Astrocyte (in vitro differentiated cells and primary cell): Measurements from ENCODE around the gene TRIM44. TPM values are rescaled to one million over a fixed set of nuclear protein-coding genes. Genes with fewer than 3 reads are reported as not detected.

Source experiments
- DNase-seq: peaks from one replicate; pipeline ENCODE4 v3.0.0-alpha.2; 2010; ENCODE audit warnings: low read depth
- FAIRE-seq: peaks from 2 replicates; lab custom pipeline; 2011; peaks lifted over from hg19 to GRCh38; lab: Jason Lieb, UNC
- H2AFZ ChIP-seq: 2 replicates; pipeline ENCODE4 v1.6.0; 2012; ENCODE audit warnings: low read depth, low read length, inconsistent platforms
- H3K27ac ChIP-seq: 2 replicates; pipeline ENCODE4 v1.5.1; 2011; ENCODE audit warnings: low read depth, low read length, inconsistent platforms
- H3K27me3 ChIP-seq: 2 replicates; pipeline ENCODE4 v1.6.0; 2011; ENCODE audit warnings: low read length, inconsistent platforms; ENCODE audit not compliant: insufficient read depth
- H3K36me3 ChIP-seq: 2 replicates; pipeline ENCODE4 v1.5.1; 2011; ENCODE audit warnings: low read length, inconsistent platforms; ENCODE audit not compliant: insufficient read depth
- H3K4me1 ChIP-seq: 2 replicates; pipeline ENCODE4 v1.5.1; 2011; ENCODE audit warnings: low read length, inconsistent platforms; ENCODE audit not compliant: insufficient read depth
- H3K4me2 ChIP-seq: 2 replicates; pipeline ENCODE4 v1.6.0; 2012; ENCODE audit warnings: low read length, inconsistent platforms
- H3K4me3 ChIP-seq: 2 replicates; pipeline ENCODE4 v1.5.1; 2011; ENCODE audit warnings: low read depth, mild to moderate bottlenecking, low read length, inconsistent platforms; ENCODE audit not compliant: insufficient read depth
- H3K79me2 ChIP-seq: 2 replicates; pipeline ENCODE4 v1.6.0; 2012; ENCODE audit warnings: mild to moderate bottlenecking, low read length, inconsistent platforms; ENCODE audit not compliant: insufficient read depth
- H3K9ac ChIP-seq: 2 replicates; pipeline ENCODE4 v1.6.0; 2012; ENCODE audit warnings: mild to moderate bottlenecking, low read length, inconsistent platforms
- H3K9me3 ChIP-seq: 2 replicates; pipeline ENCODE4 v1.5.1; 2012; ENCODE audit warnings: low read depth, mild to moderate bottlenecking, low read length, inconsistent platforms; ENCODE audit not compliant: insufficient read depth
- H4K20me1 ChIP-seq: 2 replicates; pipeline ENCODE4 v1.6.0; 2012; ENCODE audit warnings: low read length, inconsistent platforms; ENCODE audit not compliant: insufficient read depth
- H3K27ac Mint-ChIP-seq: one replicate; pipeline ENCODE4 v1.8.0; 2021; ENCODE audit warnings: mild to moderate bottlenecking, mixed read lengths; ENCODE audit not compliant: unreplicated experiment
- H3K27me3 Mint-ChIP-seq: one replicate; pipeline ENCODE4 v1.8.0; 2021; ENCODE audit warnings: low read depth, mixed read lengths; ENCODE audit not compliant: unreplicated experiment
- H3K36me3 Mint-ChIP-seq: one replicate; pipeline ENCODE4 v1.8.0; 2021; ENCODE audit warnings: low read depth, mixed read lengths; ENCODE audit not compliant: unreplicated experiment
- H3K4me1 Mint-ChIP-seq: one replicate; pipeline ENCODE4 v1.8.0; 2021; ENCODE audit warnings: low read depth, mixed read lengths; ENCODE audit not compliant: unreplicated experiment
- H3K4me3 Mint-ChIP-seq: one replicate; pipeline ENCODE4 v1.8.0; 2021; ENCODE audit warnings: mild to moderate bottlenecking, moderate library complexity, mixed read lengths; ENCODE audit not compliant: unreplicated experiment
- H3K9me3 Mint-ChIP-seq: one replicate; pipeline ENCODE4 v1.8.0; 2021; ENCODE audit warnings: mild to moderate bottlenecking, mixed read lengths; ENCODE audit not compliant: unreplicated experiment
- EZH2 ChIP-seq: IDR thresholded peaks from 2 replicates; pipeline ENCODE4 v1.6.1; 2012; ENCODE audit warnings: mild to moderate bottlenecking, low read length, inconsistent platforms; ENCODE audit not compliant: insufficient read depth
- total RNA-seq: library from RNA; stranded (reverse); gene quantifications from 2 replicates; pipeline ENCODE4 v1.2.1, GENCODE V29; 2021
- TF ChIP-seq, protein P1 (sequence below): IDR thresholded peaks from 2 replicates; pipeline ENCODE4 v1.5.1; 2011; ENCODE audit warnings: low read depth, mild to moderate bottlenecking, inconsistent platforms, low read length, moderate library complexity; ENCODE audit not compliant: insufficient read depth

TRIM44 gene
- total RNA-seq, 1 donor from 2014 or later: 61.0 TPM

DNA sequence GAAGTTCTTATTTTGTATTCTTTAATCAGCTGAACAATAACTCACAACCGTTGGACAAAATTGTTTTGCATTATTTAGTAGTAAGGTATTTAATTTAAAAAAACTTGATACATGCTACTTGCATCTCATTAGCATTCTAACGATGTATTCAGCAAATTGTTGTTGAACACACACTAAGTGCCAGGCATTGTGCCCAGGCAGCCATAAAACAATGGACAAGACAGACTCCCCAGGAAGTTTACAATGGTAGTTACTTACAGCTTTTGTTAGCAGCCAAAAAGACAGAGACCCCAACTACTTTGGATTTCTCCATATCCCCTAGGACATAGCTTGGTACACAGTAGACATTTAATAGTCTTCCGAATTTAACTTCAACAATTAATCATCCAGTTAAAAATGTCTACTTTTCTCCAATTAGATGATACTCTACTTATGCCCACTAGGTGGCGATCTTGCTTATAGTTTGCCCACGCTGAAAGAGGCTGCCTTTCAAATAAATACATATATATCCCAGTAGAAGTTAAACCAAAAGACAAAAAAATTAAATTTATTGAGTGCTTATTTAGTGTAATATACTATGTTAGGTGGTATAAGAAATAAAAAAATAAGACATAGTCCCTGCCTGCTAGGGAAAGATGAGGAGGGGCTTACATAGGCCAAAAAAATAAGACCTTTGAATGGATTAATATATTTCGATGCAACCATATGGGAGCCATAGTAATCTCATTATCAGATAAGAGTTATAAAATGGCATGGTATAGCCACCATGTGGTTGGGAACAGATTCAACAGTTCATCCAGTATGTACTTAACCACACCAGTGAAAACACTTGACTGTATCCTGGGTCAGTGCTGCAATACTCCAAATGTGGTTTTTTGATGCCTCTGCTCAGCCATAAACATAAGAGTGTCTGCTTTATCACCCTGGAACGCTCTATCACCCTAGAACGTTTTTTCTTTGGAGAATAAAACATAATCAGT is 46.4 kb upstream of the TRIM44 start:
- H3K27me3 Mint-ChIP-seq: peaks cover 10% of the 10 kb centered on the region

DNA sequence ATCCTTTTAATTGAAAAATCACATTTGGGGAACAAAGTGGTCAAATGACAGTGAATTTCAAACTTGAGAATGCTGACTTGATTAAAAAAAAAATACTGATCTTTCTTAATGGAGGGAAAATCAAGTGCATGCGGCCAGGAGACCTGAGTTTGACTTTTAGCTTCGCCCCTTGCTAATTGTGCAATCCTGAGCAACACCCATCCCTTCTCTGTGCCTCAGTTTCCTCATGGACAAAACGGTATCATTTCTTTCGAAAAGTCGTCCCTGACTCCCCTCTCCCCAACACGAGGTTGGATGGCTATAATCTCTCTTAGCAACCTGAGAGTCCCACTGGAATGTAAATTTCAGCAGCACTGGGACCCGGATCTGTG is 45.3 kb upstream of the TRIM44 start:
- H2AFZ ChIP-seq: peak overlapping the region; percentile 82
- no peaks in the 10 kb centered on the region for H3K27me3 ChIP-seq
- DNase-seq (no peak), FAIRE-seq (no peak)
- peak overlapping the region; percentile 91 for H3K27ac ChIP-seq
- peaks cover under 1% of the 10 kb centered on the region for H3K27me3 Mint-ChIP-seq
- H4K20me1 ChIP-seq: no peaks in the 10 kb centered on the region
- H3K36me3 Mint-ChIP-seq: no peaks in the 10 kb centered on the region
- peak overlapping the region; percentile 91 for H3K9ac ChIP-seq
- peaks cover 28% of the 10 kb centered on the region for H3K4me1 Mint-ChIP-seq
- peak overlapping the region; percentile 84 for H3K4me3 Mint-ChIP-seq
- peaks cover 28% of the 10 kb centered on the region for H3K79me2 ChIP-seq
- TF ChIP-seq, protein P1, sequence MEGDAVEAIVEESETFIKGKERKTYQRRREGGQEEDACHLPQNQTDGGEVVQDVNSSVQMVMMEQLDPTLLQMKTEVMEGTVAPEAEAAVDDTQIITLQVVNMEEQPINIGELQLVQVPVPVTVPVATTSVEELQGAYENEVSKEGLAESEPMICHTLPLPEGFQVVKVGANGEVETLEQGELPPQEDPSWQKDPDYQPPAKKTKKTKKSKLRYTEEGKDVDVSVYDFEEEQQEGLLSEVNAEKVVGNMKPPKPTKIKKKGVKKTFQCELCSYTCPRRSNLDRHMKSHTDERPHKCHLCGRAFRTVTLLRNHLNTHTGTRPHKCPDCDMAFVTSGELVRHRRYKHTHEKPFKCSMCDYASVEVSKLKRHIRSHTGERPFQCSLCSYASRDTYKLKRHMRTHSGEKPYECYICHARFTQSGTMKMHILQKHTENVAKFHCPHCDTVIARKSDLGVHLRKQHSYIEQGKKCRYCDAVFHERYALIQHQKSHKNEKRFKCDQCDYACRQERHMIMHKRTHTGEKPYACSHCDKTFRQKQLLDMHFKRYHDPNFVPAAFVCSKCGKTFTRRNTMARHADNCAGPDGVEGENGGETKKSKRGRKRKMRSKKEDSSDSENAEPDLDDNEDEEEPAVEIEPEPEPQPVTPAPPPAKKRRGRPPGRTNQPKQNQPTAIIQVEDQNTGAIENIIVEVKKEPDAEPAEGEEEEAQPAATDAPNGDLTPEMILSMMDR: no peak
- TF ChIP-seq EZH2: no peak
- H3K4me2 ChIP-seq: peak overlapping the region; percentile 96
- H3K4me3 ChIP-seq: peak overlapping the region; percentile 77
- H3K27ac Mint-ChIP-seq: peak overlapping the region; percentile 87
- peaks cover 26% of the 10 kb centered on the region for H3K4me1 ChIP-seq
- H3K9me3 Mint-ChIP-seq: no peaks in the 10 kb centered on the region
- no peaks in the 10 kb centered on the region for H3K36me3 ChIP-seq
- H3K9me3 ChIP-seq: no peaks in the 10 kb centered on the region

More for the DNA sequence above, 46.4 kb upstream of the TRIM44 start:
- no peaks in the 10 kb centered on the region for H4K20me1 ChIP-seq
- H3K9me3 ChIP-seq: no peaks in the 10 kb centered on the region
- FAIRE-seq (peak; percentile 80), DNase-seq (peak; percentile 53)
- Mint-ChIP-seq H3K4me1 (peaks cover 17% of the 10 kb centered on the region), H3K27ac (no peak overlapping the region), H3K9me3 (no peaks in the 10 kb centered on the region), H3K36me3 (no peaks in the 10 kb centered on the region), H3K4me3 (peak overlapping the region; percentile 51)
- no peak overlapping the region for H3K27ac ChIP-seq
- peaks cover 27% of the 10 kb centered on the region for H3K79me2 ChIP-seq
- TF ChIP-seq, protein P1: peak; percentile 78
- TF ChIP-seq EZH2: no peak
- peaks cover 15% of the 10 kb centered on the region for H3K4me1 ChIP-seq
- no peak overlapping the region for H2AFZ ChIP-seq
- H3K9ac ChIP-seq: no peak overlapping the region
- no peaks in the 10 kb centered on the region for H3K27me3 ChIP-seq
- no peak overlapping the region for H3K4me3 ChIP-seq
- no peaks in the 10 kb centered on the region for H3K36me3 ChIP-seq
- no peak overlapping the region for H3K4me2 ChIP-seq
